GM06990 (cell line): ENCODE measurements around the gene CCDC77.

Experiments
- DNase-seq: peaks from one replicate; pipeline ENCODE4 v3.0.0-alpha.2; 2011; ENCODE audit not compliant: insufficient read length; ENCODE audit errors: extremely low read depth
- H3K27me3 ChIP-seq: replicated peaks from 2 replicates; pipeline ENCODE4 v1.6.0; 2011; ENCODE audit warnings: low read length; ENCODE audit not compliant: control insufficient read depth, insufficient read depth
- H3K36me3 ChIP-seq: 2 replicates; pipeline ENCODE4 v1.5.1; 2011; ENCODE audit warnings: low read length; ENCODE audit not compliant: control insufficient read depth, insufficient read depth
- H3K4me3 ChIP-seq: replicated peaks from 2 replicates; pipeline ENCODE4 v1.5.1; 2011; ENCODE audit warnings: low read depth, mild to moderate bottlenecking, control low read depth, low read length
- TF ChIP-seq, protein P1 (sequence below): IDR thresholded peaks from 2 replicates; pipeline ENCODE4 v1.5.1; 2011; ENCODE audit warnings: low read length, control low read depth, mild to moderate bottlenecking, inconsistent platforms; ENCODE audit not compliant: insufficient read depth, poor library complexity, severe bottlenecking

The CCDC77 gene

GRCh38 chr12:462936-463705 is 61.7 kb downstream of the CCDC77 start:
- TF ChIP-seq, protein P1, sequence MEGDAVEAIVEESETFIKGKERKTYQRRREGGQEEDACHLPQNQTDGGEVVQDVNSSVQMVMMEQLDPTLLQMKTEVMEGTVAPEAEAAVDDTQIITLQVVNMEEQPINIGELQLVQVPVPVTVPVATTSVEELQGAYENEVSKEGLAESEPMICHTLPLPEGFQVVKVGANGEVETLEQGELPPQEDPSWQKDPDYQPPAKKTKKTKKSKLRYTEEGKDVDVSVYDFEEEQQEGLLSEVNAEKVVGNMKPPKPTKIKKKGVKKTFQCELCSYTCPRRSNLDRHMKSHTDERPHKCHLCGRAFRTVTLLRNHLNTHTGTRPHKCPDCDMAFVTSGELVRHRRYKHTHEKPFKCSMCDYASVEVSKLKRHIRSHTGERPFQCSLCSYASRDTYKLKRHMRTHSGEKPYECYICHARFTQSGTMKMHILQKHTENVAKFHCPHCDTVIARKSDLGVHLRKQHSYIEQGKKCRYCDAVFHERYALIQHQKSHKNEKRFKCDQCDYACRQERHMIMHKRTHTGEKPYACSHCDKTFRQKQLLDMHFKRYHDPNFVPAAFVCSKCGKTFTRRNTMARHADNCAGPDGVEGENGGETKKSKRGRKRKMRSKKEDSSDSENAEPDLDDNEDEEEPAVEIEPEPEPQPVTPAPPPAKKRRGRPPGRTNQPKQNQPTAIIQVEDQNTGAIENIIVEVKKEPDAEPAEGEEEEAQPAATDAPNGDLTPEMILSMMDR: no peak
- peaks cover 5% of the 10 kb centered on the region for H3K27me3 ChIP-seq
- no peak for DNase-seq

GRCh38 chr12:464484-465267 is 63.2 kb downstream of the CCDC77 start:
- Histone ChIP-seq H3K36me3 (no peaks in the 10 kb centered on the region), H3K4me3 (no peak overlapping the region), H3K27me3 (peaks cover 5% of the 10 kb centered on the region)
- DNase-seq: no peak
- TF ChIP-seq, protein P1: no peak

More at GRCh38 chr12:462936-463705, 61.7 kb downstream of the CCDC77 start:
- H3K36me3 ChIP-seq: no peaks in the 10 kb centered on the region
- H3K4me3 ChIP-seq: no peak overlapping the region

DNA sequence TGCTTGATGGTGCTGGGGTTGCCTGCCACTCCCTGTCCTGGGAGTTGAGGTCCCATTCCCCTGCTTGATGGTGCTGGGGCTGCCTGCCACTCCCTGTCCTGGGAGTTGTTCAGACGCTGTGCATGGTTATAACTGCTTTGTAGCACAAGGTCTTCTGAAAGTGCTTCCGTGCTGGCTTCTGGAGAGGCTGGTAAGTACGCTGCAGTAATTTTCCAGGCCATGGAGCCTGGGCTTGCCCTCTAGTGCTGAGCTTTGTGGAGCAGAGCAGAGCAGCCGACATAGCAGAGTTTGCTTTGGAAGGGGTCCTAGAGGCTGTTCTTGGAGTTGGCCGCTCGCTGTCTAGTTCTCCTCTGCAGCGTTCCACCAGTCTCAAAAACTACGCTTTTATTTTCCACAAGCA is 64.6 kb downstream of the CCDC77 start:
- TF ChIP-seq, protein P1: no peak
- H3K4me3 ChIP-seq: no peak overlapping the region
- DNase-seq: no peak

DNA sequence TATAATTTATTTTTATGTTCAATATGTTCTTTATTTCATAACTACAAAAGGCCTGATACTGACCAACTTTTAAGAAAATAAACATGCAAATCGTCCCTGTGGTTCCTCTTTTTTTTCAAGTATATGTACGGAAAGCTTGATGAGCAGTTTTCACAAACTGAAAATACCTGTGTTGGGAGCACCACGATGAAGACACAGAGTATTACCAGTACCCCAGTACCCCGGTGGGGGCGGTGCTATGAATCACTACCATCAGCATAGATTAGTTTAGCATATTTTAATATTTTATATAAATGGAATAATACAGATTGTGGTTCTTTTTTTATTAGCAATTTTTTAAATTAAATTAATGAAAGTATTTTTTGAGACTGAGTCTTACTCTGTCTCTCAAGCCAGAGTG is 65.3 kb downstream of the CCDC77 start:
- no peak overlapping the region for H3K4me3 ChIP-seq
- DNase-seq: no peak
- TF ChIP-seq, protein P1: no peak
- peaks cover 5% of the 10 kb centered on the region for H3K27me3 ChIP-seq
- no peaks in the 10 kb centered on the region for H3K36me3 ChIP-seq

More for the DNA sequence above, 64.6 kb downstream of the CCDC77 start:
- Histone ChIP-seq H3K36me3 (no peaks in the 10 kb centered on the region), H3K27me3 (peaks cover 5% of the 10 kb centered on the region)

- no peak for DNase-seq
- Histone ChIP-seq H3K36me3 (no peaks in the 10 kb centered on the region), H3K27me3 (peaks cover 5% of the 10 kb centered on the region), H3K4me3 (no peak overlapping the region)
- TF ChIP-seq, protein P1: no peak
Measured at GRCh38 chr12:467591-467990, 66.1 kb downstream of the CCDC77 start.
